ENCODE measurements around the gene HEYL. TPM values are rescaled to one million over a fixed set of nuclear protein-coding genes. Genes with fewer than 3 reads are reported as not detected.

Gene HEYL
- total RNA-seq, 1 experiment from 2014 or later: 8.8 TPM

DNA sequence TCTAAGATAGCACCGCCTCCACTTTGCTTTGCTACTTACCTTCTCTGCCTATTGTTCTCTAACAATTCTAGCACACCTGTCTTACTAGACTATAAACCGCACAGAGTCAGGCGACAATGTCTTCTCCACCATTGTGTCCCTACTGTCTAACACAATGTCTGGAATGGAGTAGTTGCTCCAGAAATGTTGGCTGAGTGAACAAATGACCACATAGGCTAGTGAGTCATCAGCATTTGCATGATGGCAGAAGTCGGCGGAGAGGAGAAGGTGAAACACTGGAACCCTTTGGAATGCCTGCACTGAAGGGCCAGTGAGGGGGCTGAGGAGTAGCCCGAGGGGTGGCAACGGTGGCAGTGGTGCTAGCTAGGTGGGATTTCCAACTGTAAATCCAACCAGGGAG lies 48.9 kb downstream of the HEYL start:
- CTCF ChIA-PET: no interaction called here
- DNase-seq (ENCODE audit: low read depth, low spot score): no peak
- Histone ChIP-seq H2AFZ (ENCODE audit: low read depth, low read length, poor library complexity, severe bottlenecking) (no peak overlapping the region), H3K4me3 (replicated peaks in 1 of 2; ENCODE audit: low read depth in 1 of 2, low read length in 2 of 2) (no peak overlapping the region), H3K4me2 (ENCODE audit: low read length) (no peak overlapping the region), H3K27ac (ENCODE audit: low read depth, low read length) (no peak overlapping the region), H3K9me3 (ENCODE audit: control insufficient read depth in 1 of 2, insufficient read depth in 1 of 2, low read depth in 1 of 2, low read length in 2 of 2) (no peaks in the 10 kb centered on the region), H4K20me1 (ENCODE audit: insufficient read depth) (no peaks in the 10 kb centered on the region), H3K36me3 (ENCODE audit: control insufficient read depth in 1 of 2, insufficient read depth in 2 of 2, low read length in 2 of 2) (no peaks in the 10 kb centered on the region), H3K79me2 (ENCODE audit: insufficient read depth, low read length) (no peaks in the 10 kb centered on the region), H3K9ac (ENCODE audit: low read length) (no peak overlapping the region), H3K27me3 (ENCODE audit: insufficient read depth, low read length) (0 out of 2 replicates have a peak, but pooled peaks cover 4% of the 10 kb centered on the region), H3K9me2 (ENCODE audit: insufficient read depth) (no peaks in the 10 kb centered on the region), H3K4me1 (ENCODE audit: control insufficient read depth in 1 of 2, insufficient read depth in 2 of 2, low read length in 2 of 2) (peaks cover 0 to 3% of the 10 kb centered on the region in 2 experiments; a peak in 1 of 4 replicates)
- intact Hi-C loops (cut with micrococcal nuclease): no loop called here
- no peak for ATAC-seq
- no peak for TF ChIP-seq SIN3A (IDR thresholded peaks at IDR 0.05; ENCODE audit: low read depth)
- TF ChIP-seq, protein P1, sequence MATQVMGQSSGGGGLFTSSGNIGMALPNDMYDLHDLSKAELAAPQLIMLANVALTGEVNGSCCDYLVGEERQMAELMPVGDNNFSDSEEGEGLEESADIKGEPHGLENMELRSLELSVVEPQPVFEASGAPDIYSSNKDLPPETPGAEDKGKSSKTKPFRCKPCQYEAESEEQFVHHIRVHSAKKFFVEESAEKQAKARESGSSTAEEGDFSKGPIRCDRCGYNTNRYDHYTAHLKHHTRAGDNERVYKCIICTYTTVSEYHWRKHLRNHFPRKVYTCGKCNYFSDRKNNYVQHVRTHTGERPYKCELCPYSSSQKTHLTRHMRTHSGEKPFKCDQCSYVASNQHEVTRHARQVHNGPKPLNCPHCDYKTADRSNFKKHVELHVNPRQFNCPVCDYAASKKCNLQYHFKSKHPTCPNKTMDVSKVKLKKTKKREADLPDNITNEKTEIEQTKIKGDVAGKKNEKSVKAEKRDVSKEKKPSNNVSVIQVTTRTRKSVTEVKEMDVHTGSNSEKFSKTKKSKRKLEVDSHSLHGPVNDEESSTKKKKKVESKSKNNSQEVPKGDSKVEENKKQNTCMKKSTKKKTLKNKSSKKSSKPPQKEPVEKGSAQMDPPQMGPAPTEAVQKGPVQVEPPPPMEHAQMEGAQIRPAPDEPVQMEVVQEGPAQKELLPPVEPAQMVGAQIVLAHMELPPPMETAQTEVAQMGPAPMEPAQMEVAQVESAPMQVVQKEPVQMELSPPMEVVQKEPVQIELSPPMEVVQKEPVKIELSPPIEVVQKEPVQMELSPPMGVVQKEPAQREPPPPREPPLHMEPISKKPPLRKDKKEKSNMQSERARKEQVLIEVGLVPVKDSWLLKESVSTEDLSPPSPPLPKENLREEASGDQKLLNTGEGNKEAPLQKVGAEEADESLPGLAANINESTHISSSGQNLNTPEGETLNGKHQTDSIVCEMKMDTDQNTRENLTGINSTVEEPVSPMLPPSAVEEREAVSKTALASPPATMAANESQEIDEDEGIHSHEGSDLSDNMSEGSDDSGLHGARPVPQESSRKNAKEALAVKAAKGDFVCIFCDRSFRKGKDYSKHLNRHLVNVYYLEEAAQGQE (IDR thresholded peaks at IDR 0.05; ENCODE audit: low read depth): no peak
- TF ChIP-seq, protein P2, sequence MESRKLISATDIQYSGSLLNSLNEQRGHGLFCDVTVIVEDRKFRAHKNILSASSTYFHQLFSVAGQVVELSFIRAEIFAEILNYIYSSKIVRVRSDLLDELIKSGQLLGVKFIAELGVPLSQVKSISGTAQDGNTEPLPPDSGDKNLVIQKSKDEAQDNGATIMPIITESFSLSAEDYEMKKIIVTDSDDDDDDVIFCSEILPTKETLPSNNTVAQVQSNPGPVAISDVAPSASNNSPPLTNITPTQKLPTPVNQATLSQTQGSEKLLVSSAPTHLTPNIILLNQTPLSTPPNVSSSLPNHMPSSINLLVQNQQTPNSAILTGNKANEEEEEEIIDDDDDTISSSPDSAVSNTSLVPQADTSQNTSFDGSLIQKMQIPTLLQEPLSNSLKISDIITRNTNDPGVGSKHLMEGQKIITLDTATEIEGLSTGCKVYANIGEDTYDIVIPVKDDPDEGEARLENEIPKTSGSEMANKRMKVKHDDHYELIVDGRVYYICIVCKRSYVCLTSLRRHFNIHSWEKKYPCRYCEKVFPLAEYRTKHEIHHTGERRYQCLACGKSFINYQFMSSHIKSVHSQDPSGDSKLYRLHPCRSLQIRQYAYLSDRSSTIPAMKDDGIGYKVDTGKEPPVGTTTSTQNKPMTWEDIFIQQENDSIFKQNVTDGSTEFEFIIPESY (IDR thresholded peaks at IDR 0.05; ENCODE audit: extremely low read depth, insufficient replicate concordance, low read length): no peak
- no peak for TF ChIP-seq POLR2AphosphoS5 (IDR thresholded peaks at IDR 0.05; ENCODE audit: low read depth, low read length)
- TF ChIP-seq, protein P3, sequence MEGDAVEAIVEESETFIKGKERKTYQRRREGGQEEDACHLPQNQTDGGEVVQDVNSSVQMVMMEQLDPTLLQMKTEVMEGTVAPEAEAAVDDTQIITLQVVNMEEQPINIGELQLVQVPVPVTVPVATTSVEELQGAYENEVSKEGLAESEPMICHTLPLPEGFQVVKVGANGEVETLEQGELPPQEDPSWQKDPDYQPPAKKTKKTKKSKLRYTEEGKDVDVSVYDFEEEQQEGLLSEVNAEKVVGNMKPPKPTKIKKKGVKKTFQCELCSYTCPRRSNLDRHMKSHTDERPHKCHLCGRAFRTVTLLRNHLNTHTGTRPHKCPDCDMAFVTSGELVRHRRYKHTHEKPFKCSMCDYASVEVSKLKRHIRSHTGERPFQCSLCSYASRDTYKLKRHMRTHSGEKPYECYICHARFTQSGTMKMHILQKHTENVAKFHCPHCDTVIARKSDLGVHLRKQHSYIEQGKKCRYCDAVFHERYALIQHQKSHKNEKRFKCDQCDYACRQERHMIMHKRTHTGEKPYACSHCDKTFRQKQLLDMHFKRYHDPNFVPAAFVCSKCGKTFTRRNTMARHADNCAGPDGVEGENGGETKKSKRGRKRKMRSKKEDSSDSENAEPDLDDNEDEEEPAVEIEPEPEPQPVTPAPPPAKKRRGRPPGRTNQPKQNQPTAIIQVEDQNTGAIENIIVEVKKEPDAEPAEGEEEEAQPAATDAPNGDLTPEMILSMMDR (IDR thresholded peaks at IDR 0.05 in 2 of 3, conservative IDR thresholded peaks at IDR 0.05 in 1 of 3; ENCODE audit: borderline replicate concordance in 1 of 3, insufficient read depth in 1 of 3, low read depth in 2 of 3, low read length in 2 of 3): no peak
- no peak for TF ChIP-seq ZFX (IDR thresholded peaks at IDR 0.05)
- no peak for TF ChIP-seq CBX3 (IDR thresholded peaks at IDR 0.05; ENCODE audit: low read depth)
- no peak for TF ChIP-seq SP1 (IDR thresholded peaks at IDR 0.05; ENCODE audit: low read depth)
- TF ChIP-seq FOSL1 (IDR thresholded peaks at IDR 0.05; ENCODE audit: low read depth): no peak
- TF ChIP-seq YY1 (IDR thresholded peaks at IDR 0.05; ENCODE audit: extremely low read depth, insufficient replicate concordance, low read depth, low read length): no peak
- TF ChIP-seq, protein P4, sequence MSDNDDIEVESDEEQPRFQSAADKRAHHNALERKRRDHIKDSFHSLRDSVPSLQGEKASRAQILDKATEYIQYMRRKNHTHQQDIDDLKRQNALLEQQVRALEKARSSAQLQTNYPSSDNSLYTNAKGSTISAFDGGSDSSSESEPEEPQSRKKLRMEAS (IDR thresholded peaks at IDR 0.05): no peak
- TF ChIP-seq EGR1 (IDR thresholded peaks at IDR 0.05; ENCODE audit: low read depth): no peak
- no peak for TF ChIP-seq ELF1 (IDR thresholded peaks at IDR 0.05; ENCODE audit: borderline replicate concordance, low read depth)
- TF ChIP-seq RAD21 (IDR thresholded peaks at IDR 0.05; ENCODE audit: low read depth): no peak
- TF ChIP-seq SRF (IDR thresholded peaks at IDR 0.05; ENCODE audit: low read depth): no peak
- TF ChIP-seq POLR2A (IDR thresholded peaks at IDR 0.05; ENCODE audit: borderline replicate concordance, extremely low read depth, insufficient read depth, insufficient read length): no peak
- no peak for TF ChIP-seq CEBPB (IDR thresholded peaks at IDR 0.05; ENCODE audit: low read depth)
- TF ChIP-seq, protein P5, sequence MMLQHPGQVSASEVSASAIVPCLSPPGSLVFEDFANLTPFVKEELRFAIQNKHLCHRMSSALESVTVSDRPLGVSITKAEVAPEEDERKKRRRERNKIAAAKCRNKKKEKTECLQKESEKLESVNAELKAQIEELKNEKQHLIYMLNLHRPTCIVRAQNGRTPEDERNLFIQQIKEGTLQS (IDR thresholded peaks at IDR 0.05): no peak
- TF ChIP-seq EZH2phosphoT487 (IDR thresholded peaks at IDR 0.05; ENCODE audit: borderline replicate concordance): no peak
- RAD21 ChIA-PET (ENCODE audit: low non-redundant PET in 1 of 2, low total read pairs in 2 of 2, uncharacterized antibody in 2 of 2, unreplicated experiment in 2 of 2): no interaction called here
- POLR2A ChIA-PET: no interaction called here
- BruUV-seq (replicated peaks): no TSS peak

Data from HCT116 (cell line).